ENCODE measurements around the gene AFF1. TPM values are rescaled to one million over a fixed set of nuclear protein-coding genes. Genes with fewer than 3 reads are reported as not detected.

The AFF1 gene
- total RNA-seq, 1 donor from 2014 or later = 58.2 TPM

DNA sequence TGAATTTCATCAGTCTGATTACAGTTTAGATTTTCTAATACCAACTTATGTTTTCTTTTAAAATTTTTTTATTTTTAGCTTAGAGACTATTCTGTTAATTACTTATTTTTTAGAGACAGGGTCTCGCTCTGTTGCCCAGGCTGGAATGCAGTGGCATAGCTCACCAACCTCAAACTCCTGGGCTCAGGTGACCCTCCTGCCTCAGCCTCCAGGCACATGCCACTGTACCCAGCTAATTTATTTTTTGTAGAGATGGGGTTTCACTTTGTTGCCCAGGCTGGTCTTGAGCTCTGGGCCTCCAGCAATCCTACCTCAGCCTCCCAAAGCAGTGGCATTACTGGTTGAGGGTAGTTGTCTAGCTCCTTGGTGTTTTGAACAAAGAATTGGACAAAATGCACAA is 183.6 kb downstream of the AFF1 start:
- Histone ChIP-seq H3K79me2 (ENCODE audit: insufficient read depth, low read length) (peaks cover 4% of the 10 kb centered on the region), H2AFZ (ENCODE audit: low read depth, low read length) (no peak overlapping the region), H3K4me1 (ENCODE audit: insufficient read depth, low read length) (peaks cover 10% of the 10 kb centered on the region), H4K20me1 (ENCODE audit: insufficient read depth, low read length) (no peaks in the 10 kb centered on the region), H3K4me2 (ENCODE audit: low read length) (peak overlapping the region; percentile 30), H3K4me3 (ENCODE audit: insufficient read depth, low read depth, low read length) (no peak overlapping the region), H3K36me3 (ENCODE audit: insufficient read depth, low read length) (no peaks in the 10 kb centered on the region), H3K27me3 (ENCODE audit: insufficient read depth, low read length) (no peaks in the 10 kb centered on the region), H3K27ac (ENCODE audit: low read depth, low read length) (no peak overlapping the region), H3K9me3 (ENCODE audit: insufficient read depth, low read depth, low read length) (no peaks in the 10 kb centered on the region), H3K9ac (ENCODE audit: low read length) (no peak overlapping the region)
- no peak for TF ChIP-seq EZH2 (IDR thresholded peaks at IDR 0.05; ENCODE audit: insufficient read depth, low read length)
- TF ChIP-seq, protein P1, sequence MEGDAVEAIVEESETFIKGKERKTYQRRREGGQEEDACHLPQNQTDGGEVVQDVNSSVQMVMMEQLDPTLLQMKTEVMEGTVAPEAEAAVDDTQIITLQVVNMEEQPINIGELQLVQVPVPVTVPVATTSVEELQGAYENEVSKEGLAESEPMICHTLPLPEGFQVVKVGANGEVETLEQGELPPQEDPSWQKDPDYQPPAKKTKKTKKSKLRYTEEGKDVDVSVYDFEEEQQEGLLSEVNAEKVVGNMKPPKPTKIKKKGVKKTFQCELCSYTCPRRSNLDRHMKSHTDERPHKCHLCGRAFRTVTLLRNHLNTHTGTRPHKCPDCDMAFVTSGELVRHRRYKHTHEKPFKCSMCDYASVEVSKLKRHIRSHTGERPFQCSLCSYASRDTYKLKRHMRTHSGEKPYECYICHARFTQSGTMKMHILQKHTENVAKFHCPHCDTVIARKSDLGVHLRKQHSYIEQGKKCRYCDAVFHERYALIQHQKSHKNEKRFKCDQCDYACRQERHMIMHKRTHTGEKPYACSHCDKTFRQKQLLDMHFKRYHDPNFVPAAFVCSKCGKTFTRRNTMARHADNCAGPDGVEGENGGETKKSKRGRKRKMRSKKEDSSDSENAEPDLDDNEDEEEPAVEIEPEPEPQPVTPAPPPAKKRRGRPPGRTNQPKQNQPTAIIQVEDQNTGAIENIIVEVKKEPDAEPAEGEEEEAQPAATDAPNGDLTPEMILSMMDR (IDR thresholded peaks at IDR 0.05; ENCODE audit: insufficient read depth, low read depth, low read length) = no peak
- Mint-ChIP-seq H3K4me3 (ENCODE audit: unreplicated experiment) (no peak overlapping the region), H3K27ac (ENCODE audit: unreplicated experiment) (peak overlapping the region; percentile 26), H3K9me3 (ENCODE audit: unreplicated experiment) (no peaks in the 10 kb centered on the region), H3K36me3 (ENCODE audit: low read depth, unreplicated experiment) (peaks cover 32% of the 10 kb centered on the region), H3K27me3 (ENCODE audit: low read depth, unreplicated experiment) (no peaks in the 10 kb centered on the region), H3K4me1 (ENCODE audit: low read depth, unreplicated experiment) (peaks cover 59% of the 10 kb centered on the region)
- FAIRE-seq (no peak), DNase-seq (ENCODE audit: low read depth) (no peak)

DNA sequence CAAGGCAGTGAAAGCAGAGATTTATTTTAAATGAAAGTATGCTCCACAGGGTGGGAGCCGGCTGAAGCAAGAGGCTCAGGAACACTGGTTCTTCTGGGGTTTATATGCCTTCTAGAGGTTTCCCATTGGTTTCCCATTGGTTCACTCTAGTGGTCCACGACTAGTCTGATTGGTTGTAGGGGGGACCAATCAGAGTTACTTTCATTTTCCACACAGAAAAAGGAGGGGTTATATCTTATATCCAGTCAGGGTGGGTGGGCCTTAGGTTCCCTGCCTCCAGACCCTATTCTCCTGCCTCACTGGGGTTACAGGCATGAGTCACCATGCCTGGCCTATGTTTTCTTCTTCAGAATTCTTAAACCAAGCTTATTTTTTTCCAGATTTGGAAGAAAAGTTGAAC is 184.0 kb downstream of the AFF1 start:
- FAIRE-seq (no peak), DNase-seq (ENCODE audit: low read depth) (peak; percentile 82)
- Histone ChIP-seq H3K27ac (ENCODE audit: low read depth, low read length) (peak overlapping the region; percentile 39), H3K9ac (ENCODE audit: low read length) (no peak overlapping the region), H3K4me3 (ENCODE audit: insufficient read depth, low read depth, low read length) (no peak overlapping the region), H3K27me3 (ENCODE audit: insufficient read depth, low read length) (no peaks in the 10 kb centered on the region), H3K79me2 (ENCODE audit: insufficient read depth, low read length) (peaks cover 4% of the 10 kb centered on the region), H3K4me1 (ENCODE audit: insufficient read depth, low read length) (peaks cover 10% of the 10 kb centered on the region), H2AFZ (ENCODE audit: low read depth, low read length) (no peak overlapping the region), H3K9me3 (ENCODE audit: insufficient read depth, low read depth, low read length) (no peaks in the 10 kb centered on the region), H3K4me2 (ENCODE audit: low read length) (peak overlapping the region; percentile 30), H3K36me3 (ENCODE audit: insufficient read depth, low read length) (no peaks in the 10 kb centered on the region), H4K20me1 (ENCODE audit: insufficient read depth, low read length) (peaks cover 1% of the 10 kb centered on the region)
- no peaks in the 10 kb centered on the region for H3K9me3 Mint-ChIP-seq (ENCODE audit: unreplicated experiment)
- no peaks in the 10 kb centered on the region for H3K27me3 Mint-ChIP-seq (ENCODE audit: low read depth, unreplicated experiment)
- H3K4me1 Mint-ChIP-seq (ENCODE audit: low read depth, unreplicated experiment) = peaks cover 59% of the 10 kb centered on the region
- H3K4me3 Mint-ChIP-seq (ENCODE audit: unreplicated experiment) = no peak overlapping the region
- peak overlapping the region; percentile 66 for H3K27ac Mint-ChIP-seq (ENCODE audit: unreplicated experiment)
- no peak for TF ChIP-seq EZH2 (IDR thresholded peaks at IDR 0.05; ENCODE audit: insufficient read depth, low read length)
- TF ChIP-seq, protein P1 (IDR thresholded peaks at IDR 0.05; ENCODE audit: insufficient read depth, low read depth, low read length) = no peak
- peaks cover 32% of the 10 kb centered on the region for H3K36me3 Mint-ChIP-seq (ENCODE audit: low read depth, unreplicated experiment)

DNA sequence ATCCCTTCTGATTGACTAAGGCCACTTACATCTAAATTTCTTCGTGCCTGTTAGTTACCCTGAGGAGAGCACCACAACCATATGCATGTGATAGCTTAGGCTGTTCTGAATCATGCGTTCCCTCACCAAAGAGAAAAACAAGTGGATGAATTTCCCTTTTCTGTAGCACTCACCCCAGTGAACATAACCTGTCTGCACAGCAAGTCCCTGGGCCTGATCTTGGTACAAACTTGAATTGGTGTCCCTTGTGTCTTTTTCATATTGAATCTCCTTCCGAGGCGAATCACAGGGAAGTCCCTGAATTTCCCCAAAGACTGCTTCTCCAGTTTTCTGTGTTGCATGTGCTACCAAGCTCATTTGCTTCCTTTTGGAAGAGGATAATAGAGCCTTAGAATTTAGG is 185.2 kb downstream of the AFF1 start:
- Histone ChIP-seq H3K9ac (ENCODE audit: low read length) (no peak overlapping the region), H3K4me1 (ENCODE audit: insufficient read depth, low read length) (peaks cover 10% of the 10 kb centered on the region), H3K36me3 (ENCODE audit: insufficient read depth, low read length) (no peaks in the 10 kb centered on the region), H3K4me2 (ENCODE audit: low read length) (no peak overlapping the region), H3K79me2 (ENCODE audit: insufficient read depth, low read length) (peaks cover 4% of the 10 kb centered on the region), H3K4me3 (ENCODE audit: insufficient read depth, low read depth, low read length) (no peak overlapping the region), H3K9me3 (ENCODE audit: insufficient read depth, low read depth, low read length) (no peaks in the 10 kb centered on the region), H3K27ac (ENCODE audit: low read depth, low read length) (no peak overlapping the region), H4K20me1 (ENCODE audit: insufficient read depth, low read length) (peaks cover 4% of the 10 kb centered on the region), H2AFZ (ENCODE audit: low read depth, low read length) (no peak overlapping the region), H3K27me3 (ENCODE audit: insufficient read depth, low read length) (no peaks in the 10 kb centered on the region)
- FAIRE-seq = no peak
- no peak for TF ChIP-seq EZH2 (IDR thresholded peaks at IDR 0.05; ENCODE audit: insufficient read depth, low read length)
- TF ChIP-seq, protein P1 (IDR thresholded peaks at IDR 0.05; ENCODE audit: insufficient read depth, low read depth, low read length) = no peak
- no peaks in the 10 kb centered on the region for H3K9me3 Mint-ChIP-seq (ENCODE audit: unreplicated experiment)
- peak overlapping the region; percentile 47 for H3K4me3 Mint-ChIP-seq (ENCODE audit: unreplicated experiment)
- H3K36me3 Mint-ChIP-seq (ENCODE audit: low read depth, unreplicated experiment) = peaks cover 25% of the 10 kb centered on the region
- H3K4me1 Mint-ChIP-seq (ENCODE audit: low read depth, unreplicated experiment) = peaks cover 59% of the 10 kb centered on the region
- no peaks in the 10 kb centered on the region for H3K27me3 Mint-ChIP-seq (ENCODE audit: low read depth, unreplicated experiment)
- peak overlapping the region; percentile 66 for H3K27ac Mint-ChIP-seq (ENCODE audit: unreplicated experiment)
- no peak for DNase-seq (ENCODE audit: low read depth)
